HCEC 1CT (cell line): Measurements from ENCODE around the gene RNF169.

Experiments
- DNase-seq: peaks from one replicate; pipeline ENCODE4 v3.0.0-alpha.2; 2017

RNF169 gene, protein sequence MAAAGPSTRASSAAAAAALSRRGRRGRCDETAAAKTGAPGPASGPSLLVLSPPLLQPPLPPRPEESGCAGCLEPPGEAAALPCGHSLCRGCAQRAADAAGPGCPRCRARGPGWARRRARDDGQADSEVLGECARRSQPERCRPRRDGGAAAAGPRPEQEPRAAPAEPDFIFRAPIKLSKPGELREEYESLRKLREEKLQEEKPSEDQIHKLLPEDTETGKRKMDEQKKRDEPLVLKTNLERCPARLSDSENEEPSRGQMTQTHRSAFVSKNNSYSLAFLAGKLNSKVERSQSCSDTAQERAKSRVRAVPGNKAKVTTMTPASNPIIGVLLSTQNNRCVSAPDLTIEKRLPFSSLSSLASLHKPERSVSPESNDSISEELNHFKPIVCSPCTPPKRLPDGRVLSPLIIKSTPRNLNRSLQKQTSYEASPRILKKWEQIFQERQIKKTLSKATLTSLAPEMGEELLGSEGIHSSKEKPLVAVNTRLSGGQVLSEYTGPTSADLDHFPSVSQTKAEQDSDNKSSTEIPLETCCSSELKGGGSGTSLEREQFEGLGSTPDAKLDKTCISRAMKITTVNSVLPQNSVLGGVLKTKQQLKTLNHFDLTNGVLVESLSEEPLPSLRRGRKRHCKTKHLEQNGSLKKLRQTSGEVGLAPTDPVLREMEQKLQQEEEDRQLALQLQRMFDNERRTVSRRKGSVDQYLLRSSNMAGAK

DNA sequence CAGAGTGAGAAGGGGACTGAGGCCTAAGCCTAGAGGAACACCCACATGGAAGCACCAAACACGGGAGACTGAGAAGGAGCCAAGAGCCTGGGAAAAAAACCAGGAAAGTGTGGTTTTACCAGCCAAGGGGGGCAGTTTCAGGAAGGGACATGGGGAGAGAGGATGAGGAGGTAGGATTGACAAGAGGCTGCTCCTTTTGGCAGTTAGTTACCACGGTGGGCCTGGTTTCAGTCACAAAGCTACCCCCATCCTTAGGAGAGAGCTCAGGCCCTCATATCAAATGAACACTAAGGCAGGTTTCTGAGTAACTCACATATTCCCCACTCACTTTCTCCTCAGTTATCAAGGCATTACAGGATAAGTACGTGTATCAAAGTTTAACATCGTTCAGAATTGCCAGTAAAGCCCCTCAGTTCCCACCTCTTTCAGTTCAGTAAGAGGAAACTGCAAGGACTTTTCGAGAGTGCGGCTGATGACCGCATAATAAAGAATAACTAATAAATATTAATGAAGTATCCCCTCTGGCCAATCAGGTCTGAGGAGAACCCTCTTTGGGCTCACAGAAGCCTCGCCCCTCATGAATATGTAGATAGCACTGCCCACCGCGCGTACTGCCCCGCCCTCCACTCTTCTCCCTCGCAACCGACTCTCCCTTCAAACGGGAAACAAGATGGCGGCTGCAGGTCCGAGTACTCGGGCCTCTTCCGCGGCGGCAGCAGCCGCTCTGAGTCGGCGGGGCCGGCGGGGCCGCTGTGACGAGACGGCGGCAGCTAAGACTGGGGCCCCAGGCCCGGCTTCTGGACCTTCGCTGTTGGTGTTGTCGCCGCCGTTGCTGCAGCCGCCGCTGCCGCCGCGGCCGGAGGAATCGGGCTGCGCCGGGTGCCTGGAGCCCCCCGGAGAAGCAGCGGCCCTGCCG lies at the start of gene RNF169:
Gene RNF169 (plus strand): TSS at position 639 of the 916 bp plus-strand sequence. CDS start 32 bp downstream, at position 671.
- DNase-seq, result peak; percentile 97

DNA sequence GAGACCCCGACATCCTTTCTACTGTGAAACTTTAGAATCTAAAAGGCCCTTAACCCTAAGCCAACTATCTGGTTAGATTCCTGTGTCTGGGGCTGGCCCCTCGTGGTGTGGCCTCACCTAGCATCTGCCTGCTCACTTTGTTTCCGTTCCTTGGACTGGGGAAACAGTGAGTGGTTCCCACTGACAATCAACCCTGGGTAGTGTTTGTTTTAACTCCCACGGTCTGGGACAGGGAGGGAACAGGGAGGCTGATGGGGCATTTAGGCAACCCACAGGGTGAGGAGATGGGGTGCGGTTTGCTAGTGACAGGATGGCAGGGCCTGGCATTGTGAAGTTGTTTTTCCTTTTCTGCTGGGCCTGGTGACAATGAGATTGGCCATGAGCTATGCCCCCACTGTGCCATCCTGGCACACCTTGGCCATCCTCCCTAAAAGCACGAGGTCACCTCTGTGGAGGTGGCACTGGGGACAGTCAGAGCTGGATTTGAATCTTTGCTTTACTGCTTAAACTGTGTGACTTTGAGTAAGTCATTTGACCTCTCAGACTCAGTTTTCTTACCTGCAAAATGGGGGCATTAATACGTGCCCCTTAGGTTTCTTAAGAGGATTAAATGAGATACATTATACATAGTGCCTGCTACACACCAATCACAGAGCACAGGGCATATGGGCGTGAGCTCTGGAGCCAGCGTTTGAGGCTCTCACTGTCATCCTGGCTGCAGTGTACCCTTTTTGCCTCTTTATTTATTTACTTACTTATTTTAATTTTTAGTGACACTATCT lies 48.8 kb upstream of the RNF169 start:
- no peak for DNase-seq

DNA sequence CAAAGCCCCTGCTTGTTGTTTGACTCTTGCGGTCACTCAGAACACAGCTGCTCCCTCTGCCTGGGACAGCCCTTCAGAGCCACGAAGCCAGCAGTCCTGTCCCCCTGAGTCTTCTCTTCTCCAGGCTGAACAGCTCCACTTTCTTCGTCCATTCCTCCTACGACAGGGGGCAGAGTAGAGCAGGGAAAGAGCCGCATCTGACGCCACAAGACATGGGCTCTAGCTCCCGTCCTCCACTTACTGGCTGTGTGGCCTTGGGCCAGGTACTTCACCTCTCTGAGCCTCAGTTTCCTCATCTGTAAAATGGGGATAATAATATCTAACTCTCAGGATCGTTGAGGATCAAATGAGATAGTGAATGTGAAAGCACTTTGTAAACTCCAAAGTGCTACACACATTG lies 47.3 kb upstream of the RNF169 start:
- no peak for DNase-seq

DNA sequence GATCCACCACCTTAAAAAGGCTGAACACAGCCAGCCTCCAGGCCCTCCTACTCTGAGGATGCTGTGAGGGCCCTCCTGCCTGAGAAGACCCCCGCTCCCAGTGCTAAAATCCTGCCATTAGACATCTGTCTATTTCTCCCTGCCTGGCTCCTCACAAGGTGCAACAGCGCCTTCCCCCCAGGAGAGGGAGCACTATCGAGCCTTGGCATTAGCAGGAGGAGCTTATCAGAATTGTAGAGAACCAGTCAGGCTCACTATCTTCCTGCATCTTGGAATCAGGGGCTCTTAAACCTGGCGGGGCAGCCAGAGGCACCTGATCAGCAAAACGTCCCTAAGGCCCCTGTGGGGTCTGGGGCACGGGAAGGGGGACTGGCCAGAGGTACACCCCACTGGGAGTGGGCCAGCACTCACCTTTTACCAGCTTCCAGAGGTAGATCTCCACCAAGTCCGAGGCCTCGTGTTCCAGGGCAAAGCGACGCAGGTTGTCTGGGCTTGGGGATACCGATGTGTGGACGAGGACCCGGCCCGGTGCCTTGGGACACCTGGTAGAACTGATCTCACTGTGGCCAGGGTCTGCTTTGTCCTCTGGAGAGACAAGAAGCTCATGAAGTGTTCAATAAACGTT lies 46.2 kb upstream of the RNF169 start:
- DNase-seq, result peak; percentile 60

DNA sequence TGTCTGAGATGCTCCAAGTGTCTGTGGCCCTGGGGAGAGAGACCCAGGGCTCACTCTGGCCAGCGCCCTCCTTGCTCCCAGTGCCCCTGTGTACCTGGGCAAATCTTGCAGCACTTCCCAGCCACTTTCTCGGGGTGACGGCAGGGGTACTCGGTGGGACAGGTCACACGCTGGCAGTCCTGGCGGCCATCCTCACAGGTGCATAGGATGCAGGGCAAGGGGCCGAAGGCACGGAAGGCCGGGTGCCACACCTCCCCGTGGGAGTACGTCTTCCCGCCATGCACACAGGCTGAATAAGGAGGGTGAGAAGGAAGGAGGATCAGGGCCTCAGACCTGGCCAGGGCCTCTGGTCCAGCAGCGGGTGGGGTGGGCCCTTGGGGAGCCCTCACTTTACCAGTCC lies 45.4 kb upstream of the RNF169 start:
- no peak for DNase-seq

DNA sequence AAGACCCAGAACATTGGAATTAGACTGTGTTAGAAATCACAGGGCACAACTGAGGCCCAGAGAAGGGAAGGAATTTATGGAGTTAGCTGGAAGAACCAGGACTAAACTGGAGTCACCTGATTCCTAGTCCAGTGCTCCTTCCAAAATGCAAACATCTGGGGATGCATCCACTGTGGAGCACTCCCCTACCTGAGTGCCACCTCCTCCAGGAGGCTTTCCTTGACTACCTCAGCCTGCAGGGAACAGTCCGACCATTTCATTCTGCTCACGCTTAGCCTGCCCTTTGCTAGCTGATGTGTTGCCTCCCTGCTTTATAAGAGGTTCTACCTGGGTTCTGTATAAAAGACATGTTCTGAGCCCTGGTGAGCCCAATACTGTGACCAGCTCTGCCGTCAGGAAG lies 41.5 kb upstream of the RNF169 start:
- DNase-seq, result no peak

DNA sequence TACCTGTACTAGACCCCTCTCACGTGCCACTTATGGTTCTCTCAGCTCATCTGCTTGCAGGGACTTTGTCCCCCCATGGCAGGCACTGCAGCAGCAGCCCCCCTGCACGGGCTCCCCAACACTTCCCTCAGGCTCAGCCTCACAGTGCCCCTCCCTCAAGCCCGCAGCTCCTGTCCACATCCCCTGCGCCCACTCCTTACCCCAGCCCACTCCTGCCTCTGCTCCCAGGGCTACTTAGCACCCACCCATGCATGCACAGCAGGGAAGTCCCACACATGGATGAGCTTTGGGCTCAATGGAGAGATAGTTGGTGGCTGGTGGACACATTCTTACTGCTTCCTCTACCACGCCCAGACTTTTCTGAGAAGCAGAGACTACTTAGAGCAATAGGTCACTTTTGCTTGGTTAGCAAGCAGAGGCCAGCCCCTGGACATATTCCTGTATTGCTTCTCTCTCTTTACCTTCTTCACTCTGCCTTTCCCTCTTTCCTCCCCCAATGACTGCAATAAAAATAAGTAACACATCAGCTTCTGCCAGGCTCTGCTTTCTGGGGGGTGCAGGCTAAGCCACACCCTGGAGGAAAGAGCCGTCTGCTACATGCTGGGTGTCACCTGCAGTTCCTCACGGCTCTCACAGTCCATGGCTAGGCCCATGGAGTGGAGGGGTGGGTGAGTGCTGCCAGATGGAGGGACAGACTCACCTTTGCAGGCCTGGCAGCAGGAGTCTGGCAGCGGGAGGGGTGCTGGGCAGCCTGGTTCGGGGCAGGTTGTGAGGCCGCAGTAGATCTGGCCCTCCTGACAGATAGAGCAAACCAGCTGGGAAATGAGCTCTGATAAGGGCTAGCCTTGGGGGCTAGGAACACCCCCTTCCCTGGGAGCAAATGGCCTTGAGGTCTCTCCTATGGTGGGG lies 40.8 kb upstream of the RNF169 start:
- no peak for DNase-seq

DNA sequence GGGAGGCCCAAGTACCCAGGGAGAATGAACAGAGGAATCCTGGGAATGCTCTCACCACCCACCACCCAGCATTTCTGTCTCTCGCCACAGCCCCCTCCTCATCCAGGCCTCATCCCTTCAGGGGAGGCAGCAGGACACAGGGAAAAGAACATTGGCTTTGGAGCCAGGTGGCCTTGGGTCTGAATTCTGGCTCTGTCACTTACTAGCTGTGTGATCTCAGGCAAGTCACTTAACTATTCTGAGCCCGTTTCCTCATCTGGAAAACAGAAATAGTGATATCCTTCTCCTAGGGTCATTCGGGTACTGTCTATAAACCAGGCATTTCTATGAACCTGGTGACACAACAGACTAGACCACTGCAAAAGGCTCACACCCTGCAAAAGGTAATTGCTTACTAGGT lies 39.5 kb upstream of the RNF169 start:
- DNase-seq, result no peak

DNA sequence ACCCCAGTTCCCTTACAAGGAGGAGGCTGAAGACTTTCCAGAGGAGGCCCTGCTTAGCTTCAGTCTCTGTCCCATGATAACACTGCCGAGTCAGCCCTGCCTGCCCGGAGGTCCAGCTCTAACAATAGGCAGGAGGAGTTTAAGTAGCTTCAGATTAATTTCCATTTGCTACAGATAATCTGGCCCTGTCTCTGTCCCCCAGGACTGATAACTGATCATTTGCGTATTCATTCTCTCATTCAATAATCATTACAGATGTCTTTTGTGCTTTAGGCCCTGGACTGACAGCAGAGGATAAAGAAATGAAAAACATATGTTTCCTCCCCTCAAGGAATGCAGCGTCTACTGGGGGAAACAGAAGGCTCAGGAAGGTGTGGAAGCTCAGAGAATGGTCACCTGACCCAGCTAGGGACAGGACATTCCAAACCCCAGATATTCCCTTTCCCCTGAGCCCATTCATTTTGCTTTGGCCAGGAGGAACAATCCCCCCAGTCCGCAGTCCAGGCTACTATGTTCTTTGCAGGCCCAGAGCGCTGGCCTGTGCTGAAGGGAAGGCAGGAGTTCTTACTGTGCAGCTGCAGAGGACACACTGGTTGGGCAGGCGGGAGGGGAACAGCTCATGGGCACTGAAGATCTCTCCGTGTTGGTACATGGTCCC lies 38.2 kb upstream of the RNF169 start:
- peak; percentile 21 for DNase-seq

DNA sequence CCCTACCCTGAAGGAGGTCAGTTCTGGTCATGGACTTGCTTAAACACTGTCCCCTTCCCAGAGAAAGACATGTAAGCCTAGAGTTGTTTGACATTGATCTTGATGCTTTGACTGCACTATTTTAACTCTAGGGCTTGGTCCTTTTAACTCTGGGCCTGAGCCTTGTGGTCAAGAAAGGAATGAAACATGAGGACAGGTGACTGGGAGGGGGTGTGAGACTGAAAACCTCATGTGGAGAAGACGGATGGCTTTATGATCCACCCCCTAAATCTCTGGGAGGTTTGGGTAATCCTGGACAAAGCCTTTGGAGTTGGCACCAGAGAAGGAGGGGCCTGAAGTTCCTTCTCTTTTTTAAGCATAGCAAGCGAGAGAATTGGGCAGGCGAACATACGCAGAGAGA lies 35.0 kb upstream of the RNF169 start:
- no peak for DNase-seq

DNA sequence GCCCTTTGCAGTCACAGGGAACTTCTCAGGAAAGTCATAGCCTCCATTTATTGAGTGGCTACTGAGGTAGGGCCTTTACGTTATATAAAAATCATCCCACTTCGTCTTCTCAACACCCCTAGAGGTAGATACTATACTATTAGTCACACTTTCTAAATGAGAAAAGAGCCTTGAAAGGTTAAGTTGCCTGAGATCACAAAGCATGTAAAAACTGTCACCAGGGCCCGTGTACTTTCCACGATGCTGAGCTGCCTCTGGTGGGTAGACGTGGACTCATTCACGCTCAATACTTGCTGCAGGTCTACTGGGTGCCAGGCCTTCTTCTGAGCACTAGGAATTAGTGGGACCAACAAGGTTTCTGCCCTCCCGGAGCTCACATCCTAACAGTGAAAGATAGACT lies 33.7 kb upstream of the RNF169 start:
- DNase-seq, result no peak

DNA sequence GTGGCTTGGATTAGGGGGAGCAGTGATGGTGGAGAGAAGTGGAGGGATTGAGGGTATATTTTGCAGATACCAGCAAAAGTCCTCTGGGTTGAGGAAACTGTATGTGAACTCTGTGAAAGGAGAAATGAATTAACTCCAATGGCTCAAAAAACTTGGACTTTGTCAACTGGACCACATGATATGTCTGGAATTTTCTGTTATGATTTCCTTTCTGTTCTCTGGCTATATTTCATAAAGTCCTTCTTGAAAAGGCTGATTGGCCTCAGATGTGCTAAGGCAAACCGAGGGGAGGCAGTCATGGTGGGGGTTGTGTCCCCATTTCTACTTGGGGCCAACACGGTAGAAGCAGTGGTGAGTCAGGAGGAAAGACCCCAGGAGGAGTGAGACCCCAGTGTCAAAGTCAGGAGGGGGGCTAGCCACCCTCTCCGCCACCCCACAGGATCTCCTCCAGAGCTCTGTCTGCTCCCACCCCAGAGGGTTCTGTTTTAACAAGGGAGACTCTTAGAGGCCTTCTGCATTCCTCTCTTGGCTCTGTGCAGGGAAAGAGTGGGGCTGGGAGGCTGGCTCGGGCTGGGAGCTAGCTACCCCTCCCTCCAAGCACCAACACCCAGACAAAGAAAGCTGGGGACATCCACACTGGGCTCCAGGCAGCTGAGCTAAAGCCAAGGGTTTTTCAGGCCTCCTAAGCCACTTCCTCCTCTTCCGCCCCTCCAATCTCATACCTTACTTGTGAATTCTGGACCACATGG lies 31.3 kb upstream of the RNF169 start:
- DNase-seq, result no peak

DNA sequence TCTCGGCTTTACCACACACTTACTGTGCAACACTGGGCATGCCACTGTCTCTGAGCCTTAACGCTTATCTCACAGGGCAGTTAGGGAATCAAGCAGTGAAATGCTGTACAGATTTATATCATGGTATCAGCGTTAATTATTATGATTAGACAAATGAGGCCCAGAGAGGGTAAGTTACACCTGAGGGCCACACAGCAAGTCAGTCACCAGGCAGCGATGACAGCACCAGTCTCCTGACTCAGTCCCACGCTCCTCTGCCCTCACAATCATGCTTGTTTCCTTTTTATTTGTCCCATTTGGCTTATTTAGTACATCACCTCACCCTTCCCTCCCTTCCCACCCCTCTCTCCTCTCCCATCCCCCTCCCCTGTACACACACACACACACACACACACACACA lies 29.6 kb upstream of the RNF169 start:
- DNase-seq, result no peak

DNA sequence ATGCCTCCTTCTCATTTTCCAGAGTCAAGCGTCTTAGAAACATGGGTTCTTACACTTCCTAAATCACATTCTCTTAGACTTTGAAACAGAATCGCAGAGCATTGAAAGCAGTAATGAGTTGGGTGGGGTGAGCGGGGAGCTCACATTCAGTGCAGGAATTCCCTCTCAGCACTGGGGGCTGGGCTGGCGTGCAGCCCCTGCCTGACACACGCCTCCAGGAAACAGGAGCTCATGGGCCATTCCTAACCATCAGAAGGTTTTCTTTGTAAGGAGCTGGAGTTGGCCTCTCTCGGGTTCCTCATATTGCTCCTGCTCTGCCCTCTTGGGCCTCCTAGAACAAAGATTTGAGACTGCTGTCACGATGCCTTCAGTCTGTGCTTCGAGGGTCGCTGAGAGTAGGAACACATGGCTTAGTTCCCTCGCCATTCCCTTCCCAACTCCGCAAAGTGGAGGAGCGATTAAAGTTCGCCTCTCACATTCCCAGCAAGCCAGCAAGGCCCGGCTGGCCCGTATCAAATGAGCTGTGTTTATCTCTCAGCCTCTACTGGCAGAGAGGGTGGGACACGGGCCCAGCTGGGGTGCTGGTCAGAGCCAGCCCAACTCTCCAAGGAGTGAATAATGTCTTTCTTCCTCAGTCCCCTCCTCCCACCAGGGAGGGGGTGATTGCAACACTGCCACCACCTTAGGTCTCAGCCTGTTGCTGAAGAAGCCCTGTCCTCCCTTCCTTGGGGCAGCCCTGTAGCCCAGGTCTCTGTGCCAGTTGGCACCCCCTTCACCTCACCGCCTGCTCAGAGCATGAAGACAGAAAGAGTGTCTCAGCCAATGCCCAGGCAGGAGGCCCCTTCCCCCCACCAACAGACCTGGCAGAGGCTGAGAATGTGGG lies 27.8 kb upstream of the RNF169 start:
- no peak for DNase-seq

DNA sequence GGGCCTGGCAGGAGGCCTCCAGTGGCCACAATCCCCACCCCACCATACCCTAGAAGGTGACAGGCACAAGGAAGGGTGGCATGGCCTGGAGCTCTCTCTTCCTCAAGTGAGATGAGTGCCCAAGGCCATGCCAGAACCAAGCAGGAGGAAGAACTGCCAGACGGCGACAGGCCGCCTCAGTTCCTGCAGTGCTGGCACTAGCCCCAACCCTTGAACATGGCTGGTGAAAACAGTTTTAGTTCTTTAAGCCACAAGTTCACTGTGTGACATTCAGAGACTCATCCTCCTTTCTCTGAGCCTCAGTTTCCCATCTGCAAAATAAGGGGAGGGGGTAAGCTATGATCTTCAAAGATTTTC lies 27.2 kb upstream of the RNF169 start:
- no peak for DNase-seq

DNA sequence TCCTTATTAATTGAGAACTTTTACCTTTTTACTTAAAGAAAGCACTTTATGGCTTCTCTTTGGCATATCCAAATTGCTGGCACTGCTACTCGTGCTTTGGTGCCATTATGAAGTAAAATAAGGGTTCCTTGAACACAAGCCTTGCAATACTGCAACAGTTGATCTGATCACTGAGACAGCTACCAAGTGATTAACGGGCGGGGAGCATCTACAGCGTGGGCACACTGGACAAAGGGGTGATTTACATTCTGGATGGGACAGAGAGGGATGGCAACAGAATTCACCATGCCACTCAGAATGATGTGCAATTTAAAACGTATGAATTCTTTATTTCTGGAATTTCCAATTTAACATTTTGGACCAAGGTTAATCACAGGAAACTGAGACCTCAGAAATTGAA lies 25.1 kb upstream of the RNF169 start:
- no peak for DNase-seq

DNA sequence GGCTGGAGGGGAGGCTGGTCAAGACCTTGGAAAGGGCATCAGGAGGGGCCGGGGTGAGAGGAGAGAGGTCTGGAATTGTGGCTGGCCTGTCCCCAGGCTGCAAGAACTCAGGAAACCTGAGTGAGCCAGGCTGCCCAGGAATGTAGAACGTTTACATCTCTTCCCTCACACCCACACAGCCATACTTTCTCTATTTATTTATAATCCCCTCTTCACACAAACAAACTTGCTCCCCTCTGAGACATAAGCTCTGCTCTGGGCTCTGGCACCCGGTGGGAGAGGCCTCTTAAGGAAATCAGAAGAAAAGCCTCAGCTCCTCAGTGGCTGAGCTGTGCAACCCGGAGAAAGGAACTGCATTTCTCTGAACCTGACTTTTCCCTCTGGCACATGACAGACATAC lies 22.9 kb upstream of the RNF169 start:
- no peak for DNase-seq

DNA sequence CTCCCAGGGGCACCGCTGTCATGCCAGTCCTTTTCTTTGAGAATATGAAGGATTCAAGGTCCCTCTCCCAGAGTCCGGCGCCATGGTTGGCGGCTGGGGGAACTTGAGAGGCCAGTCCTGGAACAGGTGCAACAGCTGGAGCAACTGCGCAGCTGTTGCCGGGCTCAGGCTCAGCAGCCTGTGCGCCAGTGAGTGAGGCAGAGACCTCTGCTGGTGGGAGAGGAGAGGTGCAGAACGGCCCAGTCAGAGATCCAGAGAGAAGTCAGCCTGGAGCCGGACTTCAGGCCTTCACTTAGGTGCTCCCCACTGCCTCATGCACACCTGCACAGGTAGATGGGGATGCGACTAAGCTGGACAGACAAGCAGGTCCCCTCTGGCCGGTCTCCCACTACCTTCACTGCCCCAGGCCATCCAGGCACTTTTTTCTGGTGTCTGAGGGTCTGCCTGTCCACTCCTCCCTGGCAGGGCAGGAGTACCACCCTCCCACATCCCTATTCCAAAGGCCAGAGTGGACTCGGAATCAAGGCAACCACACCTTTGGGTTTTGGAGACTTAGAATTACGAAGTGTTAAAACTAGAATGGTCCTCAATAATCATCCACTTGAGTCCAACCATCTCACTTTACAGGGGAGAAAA lies 22.0 kb upstream of the RNF169 start:
- peak; percentile 74 for DNase-seq
